ENCODE results near the gene CD44.

DNA sequence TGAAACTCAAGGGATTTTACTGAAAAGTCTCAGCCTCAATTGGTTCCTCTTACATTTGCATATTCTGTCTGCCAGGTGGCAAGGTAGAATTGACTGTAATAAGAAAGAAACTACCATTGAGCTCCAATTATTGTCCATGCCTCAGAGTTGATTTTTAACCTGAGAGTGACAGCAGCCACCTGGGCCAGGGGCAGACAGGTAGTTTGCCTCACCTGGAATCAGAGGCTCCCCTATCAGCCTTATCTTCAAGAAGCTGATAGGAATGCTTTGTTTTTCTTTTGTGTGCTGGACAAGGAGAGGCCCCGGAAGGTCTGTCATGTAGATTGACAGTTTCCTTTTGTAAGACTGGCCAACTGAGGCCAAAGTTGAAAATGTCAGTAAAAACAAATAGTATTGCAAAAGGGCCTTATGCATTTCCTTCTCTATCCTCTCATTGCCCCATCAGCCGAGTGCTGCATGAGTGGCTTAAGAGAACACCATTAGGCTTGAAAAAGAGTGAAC is 34.1 kb downstream of the CD44 start:
- TF ChIP-seq, protein P1, sequence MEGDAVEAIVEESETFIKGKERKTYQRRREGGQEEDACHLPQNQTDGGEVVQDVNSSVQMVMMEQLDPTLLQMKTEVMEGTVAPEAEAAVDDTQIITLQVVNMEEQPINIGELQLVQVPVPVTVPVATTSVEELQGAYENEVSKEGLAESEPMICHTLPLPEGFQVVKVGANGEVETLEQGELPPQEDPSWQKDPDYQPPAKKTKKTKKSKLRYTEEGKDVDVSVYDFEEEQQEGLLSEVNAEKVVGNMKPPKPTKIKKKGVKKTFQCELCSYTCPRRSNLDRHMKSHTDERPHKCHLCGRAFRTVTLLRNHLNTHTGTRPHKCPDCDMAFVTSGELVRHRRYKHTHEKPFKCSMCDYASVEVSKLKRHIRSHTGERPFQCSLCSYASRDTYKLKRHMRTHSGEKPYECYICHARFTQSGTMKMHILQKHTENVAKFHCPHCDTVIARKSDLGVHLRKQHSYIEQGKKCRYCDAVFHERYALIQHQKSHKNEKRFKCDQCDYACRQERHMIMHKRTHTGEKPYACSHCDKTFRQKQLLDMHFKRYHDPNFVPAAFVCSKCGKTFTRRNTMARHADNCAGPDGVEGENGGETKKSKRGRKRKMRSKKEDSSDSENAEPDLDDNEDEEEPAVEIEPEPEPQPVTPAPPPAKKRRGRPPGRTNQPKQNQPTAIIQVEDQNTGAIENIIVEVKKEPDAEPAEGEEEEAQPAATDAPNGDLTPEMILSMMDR (IDR thresholded peaks at IDR 0.05; ENCODE audit: low read depth, low read length, poor library complexity, severe bottlenecking), result no peak
- TF ChIP-seq EZH2phosphoT487 (IDR thresholded peaks at IDR 0.05; ENCODE audit: borderline replicate concordance, low read length), result no peak
